AG04449 (cell line): Measurements from ENCODE around the gene NODAL.
"Not testable (repeated sequence)": the region's sequence is repeated elsewhere in the genome, so short reads cannot be mapped to it uniquely, and the experiment has no call there.

Experiments
- CTCF ChIA-PET: fragments of 350-600 bp; formaldehyde crosslinking; extraction: SDS; loops from one replicate; lab custom pipeline; 2021; ENCODE audit warnings: antibody characterized with exemption; lab: Yijun Ruan, JAX
- POLR2A ChIA-PET: fragments of 400-600, 350-600 bp; formaldehyde crosslinking; extraction: SDS; loops from one replicate; lab custom pipeline; 2020; ENCODE audit warnings: antibody characterized with exemption, inconsistent platforms; lab: Yijun Ruan, JAX
- DNase-seq: peaks from one replicate; pipeline ENCODE4 v3.0.0-alpha.2; 2010; ENCODE audit warnings: low read depth, low spot score
- H3K4me3 ChIP-seq: 2 replicates; pipeline ENCODE4 v1.5.1; 2011; ENCODE audit warnings: low read depth, mild to moderate bottlenecking, control low read depth, low read length
- TF ChIP-seq, protein P1 (sequence below): IDR thresholded peaks from one replicate; pipeline ENCODE4 v1.5.1; 2011; ENCODE audit warnings: mild to moderate bottlenecking, moderate library complexity, low read length, control low read depth, inconsistent platforms; ENCODE audit not compliant: insufficient read depth; ENCODE audit errors: missing control alignments

NODAL gene

DNA sequence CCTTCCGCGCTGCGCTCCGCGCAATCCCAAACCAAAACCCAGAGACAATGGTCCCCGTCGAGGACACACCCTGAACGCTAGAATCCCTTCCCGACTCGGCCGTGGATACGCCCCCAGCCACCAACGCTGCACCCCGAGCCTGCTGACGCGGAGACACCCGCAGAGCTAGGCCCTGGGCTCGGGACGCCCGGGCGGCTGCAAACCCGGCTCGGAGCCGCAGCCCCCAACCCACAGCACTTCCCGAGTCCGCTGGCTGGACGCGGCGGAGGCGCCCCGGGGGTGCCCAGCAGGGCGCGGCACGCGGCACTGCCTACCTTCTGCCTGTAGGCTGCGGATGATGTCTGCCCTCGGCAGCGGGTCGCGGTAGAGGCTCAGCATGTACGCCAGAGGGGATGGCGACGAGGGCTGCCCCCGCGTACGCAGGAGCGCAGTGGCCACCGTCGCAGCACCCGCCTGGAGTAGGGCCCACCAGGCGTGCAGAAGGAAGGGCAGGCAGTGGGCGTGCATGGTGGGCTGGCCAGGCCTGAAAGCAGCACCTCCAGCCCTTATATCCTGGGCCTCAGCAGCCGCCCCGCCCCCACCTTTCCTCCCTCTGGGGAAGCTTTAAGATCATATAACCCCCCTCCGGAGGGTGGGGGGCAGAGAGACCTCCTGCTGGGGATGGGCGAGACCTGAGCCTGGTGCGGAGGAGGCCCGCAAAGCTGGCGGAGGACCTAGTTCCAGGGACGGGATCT, at the start of gene NODAL:
NODAL (minus strand) TSS at position 521 of the 734 bp plus-strand sequence; CDS start at position 507, 14 bp downstream.
- no peak for DNase-seq
- no peak within 1 kb of the TSS for H3K4me3 ChIP-seq

DNA sequence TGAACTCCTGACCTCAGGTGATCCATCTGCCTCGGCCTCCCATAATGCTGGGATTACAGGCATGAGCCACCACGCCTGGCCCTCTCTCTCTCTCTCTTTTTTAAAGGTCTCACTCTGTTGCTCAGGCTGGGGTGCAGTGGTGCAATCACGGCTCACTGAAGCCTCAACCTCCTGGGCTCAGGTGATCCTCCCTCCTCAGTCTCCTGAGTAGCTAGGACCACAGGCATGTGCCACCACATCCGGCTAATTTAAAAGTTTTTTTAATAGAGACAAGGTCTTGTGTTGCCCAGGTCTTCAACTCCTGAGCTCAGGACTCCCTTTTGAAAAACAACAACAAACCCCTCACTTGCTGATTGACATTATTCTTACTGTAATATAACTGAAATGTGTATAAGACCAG, 48.7 kb upstream of the NODAL start:
- no peak for DNase-seq
- TF ChIP-seq, protein P1, sequence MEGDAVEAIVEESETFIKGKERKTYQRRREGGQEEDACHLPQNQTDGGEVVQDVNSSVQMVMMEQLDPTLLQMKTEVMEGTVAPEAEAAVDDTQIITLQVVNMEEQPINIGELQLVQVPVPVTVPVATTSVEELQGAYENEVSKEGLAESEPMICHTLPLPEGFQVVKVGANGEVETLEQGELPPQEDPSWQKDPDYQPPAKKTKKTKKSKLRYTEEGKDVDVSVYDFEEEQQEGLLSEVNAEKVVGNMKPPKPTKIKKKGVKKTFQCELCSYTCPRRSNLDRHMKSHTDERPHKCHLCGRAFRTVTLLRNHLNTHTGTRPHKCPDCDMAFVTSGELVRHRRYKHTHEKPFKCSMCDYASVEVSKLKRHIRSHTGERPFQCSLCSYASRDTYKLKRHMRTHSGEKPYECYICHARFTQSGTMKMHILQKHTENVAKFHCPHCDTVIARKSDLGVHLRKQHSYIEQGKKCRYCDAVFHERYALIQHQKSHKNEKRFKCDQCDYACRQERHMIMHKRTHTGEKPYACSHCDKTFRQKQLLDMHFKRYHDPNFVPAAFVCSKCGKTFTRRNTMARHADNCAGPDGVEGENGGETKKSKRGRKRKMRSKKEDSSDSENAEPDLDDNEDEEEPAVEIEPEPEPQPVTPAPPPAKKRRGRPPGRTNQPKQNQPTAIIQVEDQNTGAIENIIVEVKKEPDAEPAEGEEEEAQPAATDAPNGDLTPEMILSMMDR, result no peak
- CTCF ChIA-PET, result interaction anchor here (0.9 kb wide), 1 partner anchor 26 kb away, joined by 3 read pairs; no protein-coding TSS in a partner anchor
- no peak overlapping the region for H3K4me3 ChIP-seq
- POLR2A ChIA-PET, result no interaction called here

More for the DNA sequence above, at the start of gene NODAL:
- TF ChIP-seq, protein P1, result no peak
- ChIA-PET CTCF (no interaction called here), POLR2A (no interaction called here)

DNA sequence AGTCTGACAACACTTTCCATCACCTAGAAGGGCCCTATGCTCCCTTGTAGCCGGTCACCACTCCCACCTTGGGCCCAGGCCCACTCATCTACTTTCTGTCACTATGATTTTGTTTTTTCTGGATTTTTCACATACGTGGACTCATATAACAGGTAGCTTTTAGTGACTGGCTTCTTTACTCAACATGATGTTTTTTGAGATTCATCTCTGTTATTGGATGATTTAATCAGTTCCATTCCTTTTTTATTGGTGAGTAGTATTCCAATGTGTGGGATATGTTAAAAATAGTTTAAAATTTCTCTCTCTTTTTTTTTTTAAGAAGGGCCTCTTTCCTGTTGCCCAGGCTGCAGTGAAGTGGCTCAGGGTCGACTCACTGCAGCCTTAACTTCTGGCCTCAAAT, 46.3 kb upstream of the NODAL start:
- ChIA-PET POLR2A (no interaction called here), CTCF (no interaction called here)
- DNase-seq, result no peak
- H3K4me3 ChIP-seq, result no peak overlapping the region
- TF ChIP-seq, protein P1, result no peak

DNA sequence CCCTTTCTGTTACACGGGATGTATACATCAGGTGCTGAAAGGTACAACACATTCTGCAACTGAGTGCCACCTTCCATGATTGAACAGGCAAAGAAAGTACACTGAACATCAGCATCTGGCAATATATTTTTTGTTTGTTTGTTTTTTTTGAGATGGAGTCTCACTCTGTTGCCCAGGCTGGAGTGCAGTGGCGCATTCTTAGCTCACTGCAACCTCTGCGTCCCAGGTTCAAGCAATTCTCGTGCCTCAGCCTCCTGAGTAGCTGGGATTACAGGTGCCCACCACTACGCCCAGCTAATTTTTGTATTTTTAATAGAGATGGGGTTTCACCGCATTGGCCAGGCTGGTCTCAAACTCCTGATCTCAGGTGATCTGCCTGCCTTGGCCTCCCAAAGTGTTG, 42.4 kb upstream of the NODAL start:
- H3K4me3 ChIP-seq, POLR2A ChIA-PET, DNase-seq: not testable (repeated sequence)
- CTCF ChIA-PET, result interaction anchor here (1.3 kb wide), 1 partner anchor 11 kb away, joined by 3 read pairs; no protein-coding TSS in a partner anchor

DNA sequence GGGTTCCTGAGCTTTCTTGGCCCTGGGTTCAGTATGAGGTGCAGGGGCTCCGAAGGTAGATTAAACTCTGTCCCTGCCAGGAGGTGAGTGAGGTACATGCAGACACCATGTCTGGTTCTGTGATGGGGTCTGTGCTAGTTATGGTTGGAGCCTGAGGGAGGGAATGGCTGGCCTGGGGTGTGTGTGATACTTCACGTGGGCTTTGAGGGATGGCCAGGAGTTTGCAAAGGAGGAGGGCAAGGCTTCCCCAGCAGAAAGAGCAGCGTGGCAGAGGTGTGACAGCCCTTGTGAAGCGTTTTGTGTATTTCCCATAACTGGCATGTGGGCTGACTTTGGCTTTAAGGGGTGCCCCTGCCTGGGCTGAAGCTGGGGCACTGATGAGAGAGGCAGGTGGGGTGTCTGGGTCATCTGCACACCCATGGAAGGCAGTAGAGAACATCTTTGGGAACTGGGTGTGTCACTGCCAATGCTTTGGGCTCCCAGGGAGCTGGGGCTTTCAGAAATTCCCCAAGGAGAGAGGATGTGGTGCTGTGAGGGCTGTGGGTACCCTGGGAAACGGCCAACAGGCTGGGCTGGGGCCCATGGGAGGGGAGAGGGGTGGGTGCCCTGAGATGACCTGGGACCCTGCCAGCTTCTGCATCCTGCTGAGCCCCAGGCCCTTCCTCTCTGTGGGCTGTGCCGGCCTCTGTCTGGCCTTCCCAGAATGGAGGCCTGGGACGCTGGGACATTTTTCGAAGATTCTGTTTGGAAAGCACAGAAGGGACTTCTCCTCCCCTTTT, 41.7 kb upstream of the NODAL start:
- DNase-seq, result no peak
- H3K4me3 ChIP-seq, result no peak overlapping the region
- POLR2A ChIA-PET, result no interaction called here
- CTCF ChIA-PET, result no interaction called here
- TF ChIP-seq, protein P1, result no peak

DNA sequence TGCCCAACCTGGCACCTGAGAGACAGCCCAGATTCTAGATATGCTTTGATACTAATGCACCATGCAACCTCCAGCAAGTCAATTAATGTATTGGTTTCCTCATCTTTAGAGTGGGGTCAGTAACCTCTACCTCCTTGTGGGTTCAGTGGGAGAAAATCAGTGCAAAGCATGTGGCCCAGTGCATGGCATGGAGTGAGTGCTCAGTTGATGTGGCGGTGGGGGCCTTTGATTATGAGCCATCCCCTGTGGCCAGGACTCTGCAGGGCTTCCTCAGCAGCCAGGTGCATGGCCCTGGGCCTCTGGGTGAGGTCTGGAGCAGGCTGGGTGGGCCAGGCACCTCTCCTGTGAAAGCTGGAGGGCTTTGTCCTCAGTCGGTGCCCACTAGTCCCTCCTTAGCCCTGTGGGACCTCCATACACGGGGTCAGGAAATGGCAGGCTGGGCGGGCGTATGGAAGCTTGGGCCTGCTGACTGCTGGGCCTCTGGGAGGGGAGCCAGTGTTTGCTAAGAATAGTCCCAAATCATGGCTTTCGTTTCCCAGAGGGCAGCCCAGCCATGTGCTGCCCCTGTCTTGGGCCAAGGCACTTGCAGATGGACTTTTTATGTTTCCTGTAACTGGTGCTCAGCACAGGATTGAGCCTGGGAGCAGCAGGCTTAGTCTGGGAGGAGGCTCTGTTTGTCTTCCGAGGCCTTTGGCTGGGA, 40.5 kb upstream of the NODAL start:
- ChIA-PET CTCF (no interaction called here), POLR2A (no interaction called here)
- TF ChIP-seq, protein P1, result no peak
- no peak overlapping the region for H3K4me3 ChIP-seq
- no peak for DNase-seq
